EH (cell line): ENCODE results near the gene DNMT3A.

ENCODE experiments used
- DNase-seq: peaks from one replicate; pipeline ENCODE4 v3.0.0-alpha.2; 2015; ENCODE audit warnings: low read depth

Gene DNMT3A

GRCh38 chr2:25341753-25342371 lies at the start of gene DNMT3A:
DNMT3A (minus strand) TSS chr2:25341925; CDS start chr2:25313984, 27,941 bp downstream.
- DNase-seq, result peak; percentile 74

DNA sequence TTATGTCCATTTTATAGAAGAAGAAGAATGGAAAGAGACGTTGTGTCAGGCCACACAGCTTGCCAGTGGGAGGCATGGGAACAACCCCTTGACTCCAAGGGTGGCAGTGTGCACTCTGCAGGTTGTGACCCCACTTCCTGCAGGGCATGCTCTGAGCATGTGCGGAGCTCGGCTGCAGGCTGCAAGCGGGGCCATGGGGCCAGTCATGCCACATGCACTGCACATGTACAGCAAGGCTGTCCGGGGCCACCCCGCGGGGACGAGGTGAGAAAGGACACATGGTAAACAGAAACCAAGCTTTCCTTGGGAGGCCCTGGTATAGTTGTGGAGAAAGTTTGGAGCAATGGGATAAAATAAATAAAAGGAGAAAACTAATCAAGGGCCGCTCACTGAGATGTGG lies 47.4 kb upstream of the DNMT3A start:
- DNase-seq, result no peak

GRCh38 chr2:25388491-25388890 lies 46.8 kb upstream of the DNMT3A start:
- DNase-seq, result no peak

DNA sequence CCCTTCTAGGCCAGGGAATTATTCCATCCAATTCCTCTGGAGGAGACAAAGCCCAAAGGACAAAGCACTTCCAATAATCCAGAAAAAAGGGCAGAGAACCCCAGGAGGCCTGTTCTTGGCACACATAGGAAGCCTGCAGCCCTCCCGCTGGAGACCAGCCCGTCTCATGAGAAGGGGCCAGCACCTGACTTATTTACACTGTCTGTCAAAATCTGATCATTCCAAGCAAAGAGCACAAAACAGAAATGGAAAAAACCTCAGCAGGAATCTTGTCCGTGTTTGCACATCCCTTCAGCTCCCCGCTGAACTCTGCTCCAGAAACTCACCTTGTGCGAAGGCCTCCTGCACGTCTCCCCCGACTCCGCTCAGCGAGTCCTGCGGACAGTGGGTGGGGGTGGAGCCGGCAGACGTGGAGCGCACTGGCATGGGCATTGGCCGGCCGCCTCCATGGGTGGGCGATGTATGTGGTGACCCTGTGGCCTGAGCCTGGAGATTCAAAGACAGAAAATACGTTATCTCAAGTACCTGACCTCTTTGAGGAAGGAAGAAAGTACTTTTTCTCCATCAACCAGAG lies 46.2 kb upstream of the DNMT3A start:
- DNase-seq, result no peak

GRCh38 chr2:25386971-25387875 lies 45.5 kb upstream of the DNMT3A start:
- DNase-seq, result no peak

DNA sequence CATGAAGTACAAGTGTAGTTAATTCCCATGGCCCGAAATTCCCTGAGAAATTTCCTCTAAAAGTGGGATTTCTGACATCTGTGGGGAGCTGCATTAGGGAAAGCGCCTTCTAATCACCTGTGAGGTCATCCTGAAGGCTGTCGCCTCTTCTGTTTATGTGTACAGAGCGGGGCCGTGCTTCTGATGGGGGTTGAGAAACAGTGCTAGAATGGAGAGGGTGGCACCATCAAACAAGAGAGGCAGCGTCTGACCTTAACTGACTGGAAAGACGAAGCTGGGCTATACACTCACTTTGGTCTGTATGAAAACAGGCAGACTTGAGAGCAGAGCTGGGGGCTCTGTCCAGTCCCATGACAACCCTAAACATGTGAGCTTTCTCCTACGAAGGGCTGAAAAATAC lies 44.2 kb upstream of the DNMT3A start:
- no peak for DNase-seq

DNA sequence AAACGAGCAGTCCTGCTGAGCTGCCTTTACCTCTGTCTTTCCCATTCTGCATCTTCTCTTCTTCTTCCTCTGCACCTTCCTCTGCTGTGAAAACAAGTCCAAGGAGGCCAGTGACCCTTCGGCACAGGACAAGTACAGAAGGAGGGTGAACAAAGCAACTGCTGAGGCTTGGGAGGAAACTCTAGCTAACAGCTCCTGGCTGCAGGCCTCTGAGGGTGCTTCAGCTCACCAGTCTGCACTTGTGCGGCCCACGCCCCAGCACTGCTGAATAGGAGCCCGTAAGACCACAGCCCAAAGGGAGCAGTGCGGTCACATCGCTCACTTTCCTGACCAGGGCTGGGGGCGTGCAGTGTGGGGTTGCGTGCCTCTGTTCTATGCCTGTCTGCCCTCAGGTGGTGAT lies 42.1 kb upstream of the DNMT3A start:
- DNase-seq, result no peak

DNA sequence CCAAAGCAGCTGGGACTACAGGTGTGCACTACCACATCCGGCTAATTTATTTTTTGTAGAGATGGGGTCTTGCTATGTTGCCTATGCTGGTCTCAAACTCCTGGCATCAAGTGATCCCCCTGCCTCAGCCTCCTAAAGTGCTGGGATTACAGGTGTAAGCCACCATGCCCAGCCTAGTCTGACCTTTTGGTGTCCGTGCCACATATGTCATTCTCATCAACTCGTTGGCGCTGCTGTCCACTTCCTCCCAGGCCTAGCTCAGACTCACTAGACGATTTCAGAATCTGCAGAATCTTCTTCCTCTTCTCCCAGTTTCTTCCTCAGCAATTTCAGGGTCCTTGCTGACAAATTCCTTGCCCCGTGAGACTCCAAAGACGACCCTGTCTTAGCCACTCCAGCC lies 39.8 kb upstream of the DNMT3A start:
- no peak for DNase-seq

GRCh38 chr2:25380586-25381375 lies 39.1 kb upstream of the DNMT3A start:
- DNase-seq, result no peak

DNA sequence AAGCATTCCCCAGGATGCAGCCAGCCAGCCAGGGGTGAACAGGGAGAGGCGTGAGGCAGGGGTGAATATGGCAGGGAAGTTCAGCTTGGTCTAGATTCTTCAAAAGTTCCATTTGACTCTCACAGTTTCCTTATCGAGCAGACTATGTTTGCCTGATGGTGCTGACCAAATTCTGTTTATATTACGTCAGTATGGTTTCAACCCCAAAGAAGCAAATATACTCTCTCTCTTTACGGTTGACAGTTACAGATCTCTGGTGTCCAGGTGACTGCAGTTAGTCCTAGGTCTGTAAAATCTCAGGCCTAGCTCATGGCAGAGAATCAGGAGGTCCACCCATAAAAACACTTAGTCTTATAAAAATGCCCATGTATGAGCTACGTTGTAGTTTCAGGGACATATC lies 38.3 kb upstream of the DNMT3A start:
- no peak for DNase-seq

DNA sequence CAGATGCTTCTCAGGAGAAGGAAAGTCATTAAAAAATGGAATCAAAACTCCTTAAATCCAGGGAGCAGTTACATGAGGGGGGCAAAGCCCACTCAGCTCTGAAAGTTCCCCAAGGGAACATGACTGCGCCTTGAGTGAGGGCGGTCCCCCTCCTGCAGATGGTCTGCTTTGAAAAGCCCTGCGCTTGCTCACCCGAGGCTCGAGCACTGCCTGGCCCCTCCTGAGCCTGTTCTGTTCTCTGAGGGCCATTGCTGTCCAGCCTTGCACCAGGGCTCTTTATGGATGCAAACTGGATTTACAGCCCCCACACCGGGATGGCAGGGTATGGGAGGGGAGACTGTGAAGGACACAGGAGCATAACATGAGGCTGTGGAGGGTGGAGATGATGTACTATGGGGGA lies 37.8 kb upstream of the DNMT3A start:
- DNase-seq, result no peak

DNA sequence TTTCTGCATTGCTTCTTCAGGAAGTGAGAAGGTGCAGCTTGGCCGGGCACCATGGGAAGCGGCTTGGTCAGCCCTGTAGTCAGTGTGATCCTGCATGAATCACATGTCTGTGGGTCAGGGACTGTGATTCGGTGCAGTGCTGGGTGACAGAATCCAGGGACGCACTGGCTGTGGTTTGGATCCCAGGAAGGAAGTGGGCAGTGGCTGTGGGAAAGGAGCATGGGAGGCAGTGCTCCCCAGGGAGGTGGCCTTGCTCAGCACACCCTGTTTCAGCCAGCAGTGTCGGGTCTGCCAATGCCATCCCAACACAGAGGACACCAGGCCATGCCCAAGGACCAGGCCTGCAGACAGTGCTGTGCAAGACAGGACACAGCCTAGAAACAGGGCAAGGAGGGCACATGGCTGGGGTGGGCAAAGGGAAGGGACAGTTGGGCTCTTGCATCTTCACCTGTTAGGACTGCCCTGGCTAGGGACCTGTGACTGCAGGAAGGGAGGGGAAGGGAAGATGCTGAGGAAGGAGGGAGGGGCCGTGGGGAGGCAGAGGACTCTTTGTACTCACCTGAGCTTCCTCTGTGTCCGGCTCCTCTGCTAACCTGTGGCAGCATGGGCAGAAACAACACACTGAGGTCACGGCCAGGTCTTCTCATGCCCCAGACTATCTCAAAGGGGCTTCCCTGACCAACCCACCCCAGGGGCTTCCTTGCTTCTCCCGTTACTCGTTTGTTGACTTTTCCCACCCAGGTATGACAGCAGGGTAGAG lies 37.2 kb upstream of the DNMT3A start:
- DNase-seq, result peak; percentile 77

DNA sequence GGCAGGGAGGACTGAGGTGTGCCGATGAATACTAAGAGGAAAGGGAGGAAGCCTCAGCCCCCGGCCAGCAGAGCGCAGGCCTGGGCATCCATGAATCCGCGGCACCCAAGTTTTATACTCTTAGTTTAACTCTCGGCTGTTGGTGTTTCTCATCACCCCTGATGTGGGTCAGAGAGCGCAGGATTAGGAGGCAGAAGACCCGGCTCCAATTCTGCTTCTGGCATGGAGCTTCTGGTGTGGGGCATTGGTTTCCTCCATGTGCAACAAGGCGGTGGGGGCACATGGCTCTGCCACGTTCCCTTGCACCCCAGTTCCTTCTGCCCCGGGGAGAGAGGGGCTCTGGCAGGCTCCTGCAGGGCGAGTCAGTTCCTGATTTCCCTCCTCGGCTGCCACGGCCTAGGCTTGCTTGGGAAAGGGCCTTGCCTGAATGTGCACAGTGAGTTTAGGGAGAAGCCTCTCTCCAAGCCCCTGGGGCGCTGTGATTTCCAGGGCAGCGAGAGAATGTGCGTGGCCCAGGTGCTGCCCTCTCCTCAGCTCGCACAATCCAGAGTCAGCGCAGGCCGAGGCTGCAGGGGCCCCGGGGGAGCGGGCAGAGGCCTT lies 36.2 kb upstream of the DNMT3A start:
- DNase-seq, result no peak

DNA sequence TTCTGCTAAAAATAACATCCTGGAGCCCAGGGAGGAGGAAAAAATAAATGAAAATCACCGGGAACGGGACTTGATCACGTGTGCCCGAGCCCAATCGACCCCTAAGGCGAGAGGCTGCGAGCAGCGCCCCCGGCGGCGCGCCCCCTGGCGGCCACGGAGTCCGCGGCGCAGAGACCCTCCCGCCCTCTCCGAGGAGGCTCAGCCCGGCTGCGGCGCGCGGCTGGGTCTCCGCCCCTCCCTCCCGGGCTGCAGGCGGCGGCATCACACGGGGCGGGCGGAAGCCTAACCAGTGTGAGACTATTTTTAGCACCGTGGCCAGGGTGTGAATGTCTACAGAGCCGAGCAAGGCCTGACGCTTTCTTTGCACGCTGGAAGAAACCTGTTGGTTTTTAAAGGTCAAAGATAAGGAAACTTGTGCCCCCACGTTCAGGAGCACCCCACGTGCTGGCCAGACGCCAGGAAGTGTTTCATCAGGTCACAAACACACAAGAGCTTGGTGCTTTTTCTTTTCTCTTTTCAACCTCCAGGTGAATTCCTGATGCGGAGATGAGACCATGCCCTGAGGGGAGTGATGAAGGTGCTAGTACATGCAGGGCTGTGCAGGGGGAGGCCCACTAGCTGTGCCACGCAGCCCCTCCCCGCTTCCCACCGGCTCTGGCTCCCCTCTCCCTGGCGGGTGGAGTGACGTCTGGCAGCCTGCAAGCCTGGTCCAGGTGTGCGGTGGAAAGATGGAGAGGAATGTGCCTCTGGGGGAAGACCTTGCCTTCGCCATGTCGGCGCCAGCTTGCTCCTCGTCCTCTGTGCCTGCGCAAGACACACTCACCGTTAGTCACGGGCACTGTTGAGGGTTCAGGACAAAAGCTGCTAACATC lies 35.3 kb upstream of the DNMT3A start:
- DNase-seq, result peak; percentile 91

GRCh38 chr2:25375989-25376545 lies 34.3 kb upstream of the DNMT3A start:
- no peak for DNase-seq

DNA sequence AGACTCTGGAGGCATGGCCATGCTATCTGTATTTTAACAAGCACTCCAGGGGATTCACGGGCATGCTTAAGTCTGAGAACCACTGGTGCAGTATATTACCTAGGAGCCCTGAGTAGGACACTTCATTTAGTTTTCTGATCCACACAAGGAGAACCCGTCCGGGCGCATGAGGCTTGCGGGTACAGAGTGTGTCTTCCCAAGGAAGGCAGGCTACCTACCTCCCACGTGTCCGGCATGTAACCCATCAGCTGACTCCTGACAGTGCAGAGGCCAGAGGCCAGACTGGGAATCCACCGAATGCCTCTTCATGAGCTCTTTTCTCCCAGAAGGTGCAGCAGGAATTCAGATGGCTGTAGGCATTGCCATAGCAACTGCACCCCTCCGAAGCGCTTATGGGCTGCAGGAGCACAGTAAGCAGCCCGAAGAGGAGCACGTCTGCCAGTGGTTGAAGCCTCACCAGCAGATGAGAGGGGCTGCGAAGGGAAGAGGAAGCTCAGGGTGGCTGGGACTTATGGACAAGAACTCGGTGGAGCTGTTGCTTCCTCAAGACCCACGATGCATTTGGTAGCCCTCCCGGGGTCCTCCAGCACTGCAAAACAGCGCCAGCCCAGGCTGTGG lies 33.8 kb upstream of the DNMT3A start:
- no peak for DNase-seq

GRCh38 chr2:25374827-25375226 lies 33.1 kb upstream of the DNMT3A start:
- no peak for DNase-seq

- DNase-seq, result no peak
Measured at GRCh38 chr2:25374411-25374810, 32.7 kb upstream of the DNMT3A start.

DNA sequence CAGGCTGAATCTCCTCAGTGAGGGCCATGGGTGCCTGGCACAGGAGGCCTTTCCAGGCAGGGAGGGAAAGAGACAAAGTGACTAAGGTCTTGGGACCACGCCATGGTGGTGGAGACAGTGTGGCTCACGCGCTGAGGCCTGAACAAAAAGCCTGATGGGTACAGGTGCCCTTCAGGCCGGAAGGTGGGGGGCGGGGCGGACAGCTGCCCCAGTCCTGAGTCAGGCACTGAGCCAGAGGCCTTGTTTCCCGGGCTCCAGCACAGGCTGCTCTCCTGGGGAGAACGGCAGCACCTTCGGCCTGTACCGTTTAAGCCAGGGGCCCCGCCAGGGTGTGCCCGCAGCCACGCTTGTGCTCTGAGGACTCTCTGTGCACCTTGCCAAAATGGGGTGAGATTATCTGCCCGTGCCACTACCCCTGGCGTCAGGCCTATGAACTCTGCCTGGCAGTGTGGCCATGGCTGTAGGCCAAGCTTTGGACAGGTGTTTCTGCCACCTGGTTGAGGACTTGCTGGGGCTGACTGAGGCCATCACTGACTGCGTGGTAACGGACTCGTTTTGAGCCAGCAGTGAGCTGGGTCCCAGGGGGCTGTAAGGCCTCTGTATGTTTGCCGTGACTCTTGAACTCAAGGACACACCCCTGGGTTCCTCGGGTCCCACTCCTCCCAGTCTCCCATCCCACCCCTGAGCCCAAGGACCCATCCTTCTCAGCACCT lies 31.7 kb upstream of the DNMT3A start:
- no peak for DNase-seq
